Fibroblast of the aortic adventitia (primary cell): ENCODE results near the gene ATP5PO. TPM values are rescaled to one million over a fixed set of nuclear protein-coding genes. Genes with fewer than 3 reads are reported as not detected.

Source experiments
- DNase-seq: peaks from one replicate; pipeline ENCODE4 v3.0.0-alpha.2; 2010; ENCODE audit warnings: low read depth
- H3K4me3 ChIP-seq: 2 replicates; pipeline ENCODE4 v1.5.1; 2011; ENCODE audit warnings: low read depth, mild to moderate bottlenecking, control low read depth, low read length, moderate library complexity
- total RNA-seq: library from RNA; depleted of rRNA; stranded (reverse); fragments of >200 nt; gene quantifications from 2 replicates; pipeline ENCODE4 v1.2.3, GENCODE V29; 2012; ENCODE audit warnings: low replicate concordance
- TF ChIP-seq, protein P1 (sequence below): IDR thresholded peaks from 2 replicates; pipeline ENCODE4 v1.5.1; 2011; ENCODE audit warnings: mild to moderate bottlenecking, low read length, control low read depth, inconsistent platforms; ENCODE audit not compliant: insufficient read depth

Gene ATP5PO
- total RNA-seq, 1 donor = 304 TPM

DNA sequence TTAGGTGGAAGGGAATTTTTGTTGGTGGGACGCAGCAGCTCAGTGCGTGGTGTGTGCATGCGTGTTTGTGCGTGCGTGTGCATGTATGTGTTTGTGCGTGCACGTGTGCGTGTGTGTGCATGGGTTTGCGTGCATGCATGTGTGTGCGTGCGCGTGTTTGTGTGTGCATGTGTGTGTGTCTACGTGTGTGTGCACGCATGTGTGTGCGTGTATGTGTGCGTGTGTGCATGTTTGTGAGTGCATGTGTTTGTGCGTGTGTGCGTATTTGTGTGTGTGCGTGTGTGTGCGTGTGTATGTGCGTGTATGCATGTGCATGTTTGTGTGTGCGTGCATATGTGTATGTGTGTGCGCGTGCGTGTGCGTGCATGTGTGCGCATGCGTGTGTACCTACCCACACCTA lies 20.2 kb downstream of the ATP5PO start:
- H3K4me3 ChIP-seq = no peak overlapping the region
- TF ChIP-seq, protein P1, sequence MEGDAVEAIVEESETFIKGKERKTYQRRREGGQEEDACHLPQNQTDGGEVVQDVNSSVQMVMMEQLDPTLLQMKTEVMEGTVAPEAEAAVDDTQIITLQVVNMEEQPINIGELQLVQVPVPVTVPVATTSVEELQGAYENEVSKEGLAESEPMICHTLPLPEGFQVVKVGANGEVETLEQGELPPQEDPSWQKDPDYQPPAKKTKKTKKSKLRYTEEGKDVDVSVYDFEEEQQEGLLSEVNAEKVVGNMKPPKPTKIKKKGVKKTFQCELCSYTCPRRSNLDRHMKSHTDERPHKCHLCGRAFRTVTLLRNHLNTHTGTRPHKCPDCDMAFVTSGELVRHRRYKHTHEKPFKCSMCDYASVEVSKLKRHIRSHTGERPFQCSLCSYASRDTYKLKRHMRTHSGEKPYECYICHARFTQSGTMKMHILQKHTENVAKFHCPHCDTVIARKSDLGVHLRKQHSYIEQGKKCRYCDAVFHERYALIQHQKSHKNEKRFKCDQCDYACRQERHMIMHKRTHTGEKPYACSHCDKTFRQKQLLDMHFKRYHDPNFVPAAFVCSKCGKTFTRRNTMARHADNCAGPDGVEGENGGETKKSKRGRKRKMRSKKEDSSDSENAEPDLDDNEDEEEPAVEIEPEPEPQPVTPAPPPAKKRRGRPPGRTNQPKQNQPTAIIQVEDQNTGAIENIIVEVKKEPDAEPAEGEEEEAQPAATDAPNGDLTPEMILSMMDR = no peak
- no peak for DNase-seq

DNA sequence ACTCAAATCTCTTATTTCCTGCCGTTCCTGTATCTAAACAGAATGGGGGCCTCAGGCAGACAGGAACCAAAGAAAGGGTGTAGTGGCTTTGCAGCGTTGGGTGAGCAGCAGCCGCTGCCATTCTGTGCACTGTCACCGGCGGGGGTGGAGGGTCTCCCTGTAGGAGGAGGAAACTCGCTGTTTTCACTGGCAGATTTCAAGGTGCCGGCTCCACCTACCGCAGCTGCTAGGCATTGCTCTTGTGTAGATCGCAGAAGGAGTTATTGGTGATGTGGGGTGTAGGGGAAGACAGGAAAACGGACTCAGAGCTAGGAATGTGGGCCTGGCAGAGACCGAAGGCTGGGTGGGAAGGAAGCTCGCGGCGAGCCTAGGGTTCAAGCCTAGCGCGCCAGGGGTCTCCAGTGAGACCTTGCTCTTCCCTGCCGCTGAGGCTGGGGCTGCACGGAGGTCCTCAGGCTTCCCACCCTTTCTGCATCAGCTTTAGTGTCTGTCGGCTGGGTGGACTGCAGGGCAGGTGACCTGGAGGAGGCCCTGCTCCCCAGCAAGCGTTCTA lies 20.8 kb downstream of the ATP5PO start:
- peak overlapping the region; percentile 57 for H3K4me3 ChIP-seq
- TF ChIP-seq, protein P1 = peak; percentile 91

DNA sequence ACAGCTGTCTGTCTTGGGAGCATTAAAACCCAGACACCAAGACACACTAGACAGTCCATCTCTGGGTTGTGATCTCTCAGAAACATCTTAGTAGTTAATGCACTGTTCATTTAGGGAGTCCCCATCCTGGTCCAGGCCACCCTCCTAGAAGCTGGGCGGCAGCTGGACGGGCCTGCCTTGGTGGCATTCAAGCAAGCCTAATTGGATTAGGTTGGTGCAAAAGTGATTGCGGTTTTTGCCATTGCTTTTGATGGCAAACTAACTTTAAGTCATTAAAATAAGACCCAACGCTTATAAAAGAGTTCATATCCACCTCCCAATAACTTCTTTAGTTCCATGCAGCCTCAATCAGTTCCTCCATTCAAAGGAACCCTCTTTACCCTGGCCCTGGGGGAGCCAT lies 21.7 kb downstream of the ATP5PO start:
- TF ChIP-seq, protein P1 = no peak
- no peak overlapping the region for H3K4me3 ChIP-seq
- DNase-seq = no peak

More for the DNA sequence above, 20.8 kb downstream of the ATP5PO start:
- peak; percentile 89 for DNase-seq

DNA sequence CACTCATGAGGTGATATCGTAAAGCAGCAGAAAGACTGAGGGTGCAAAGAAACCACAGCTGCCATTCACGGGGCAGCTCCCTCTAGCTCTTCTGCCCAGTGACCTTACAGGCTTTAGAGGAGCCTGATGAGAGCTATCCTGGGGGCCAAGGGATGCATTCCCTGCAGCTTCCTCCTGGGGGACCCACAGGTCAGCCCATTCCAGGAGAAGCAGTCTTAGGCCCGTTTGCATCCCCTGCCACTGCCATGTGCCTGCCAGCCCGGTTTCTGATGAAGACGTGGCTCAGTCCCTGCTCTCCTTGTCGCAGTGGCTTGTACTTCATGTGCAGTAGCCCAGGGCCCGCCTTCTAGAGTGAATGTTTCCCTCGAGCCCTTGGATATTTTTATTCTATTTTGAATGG lies 22.8 kb downstream of the ATP5PO start:
- TF ChIP-seq, protein P1 = no peak
- no peak overlapping the region for H3K4me3 ChIP-seq
- DNase-seq = no peak

DNA sequence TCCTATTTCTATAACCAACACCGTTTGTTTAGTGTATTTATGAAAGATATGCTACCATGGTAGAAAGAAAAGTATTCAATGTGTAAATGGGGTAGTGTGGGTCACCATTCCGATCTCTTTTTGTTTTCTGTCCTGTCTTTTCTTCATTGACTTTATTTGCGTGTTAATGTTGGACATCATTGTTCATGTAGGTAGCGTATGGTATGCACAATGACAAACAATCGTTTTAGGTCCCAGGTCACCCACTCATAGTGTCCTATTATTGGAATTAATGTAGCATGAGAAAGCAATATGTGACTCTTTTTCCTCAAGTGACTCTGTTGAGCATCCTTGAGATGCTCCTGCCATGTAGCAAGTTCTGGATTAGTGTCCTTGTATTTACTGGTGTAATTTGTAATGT lies 25.4 kb downstream of the ATP5PO start:
- no peak for DNase-seq
- H3K4me3 ChIP-seq = no peak overlapping the region
- TF ChIP-seq, protein P1 = no peak

DNA sequence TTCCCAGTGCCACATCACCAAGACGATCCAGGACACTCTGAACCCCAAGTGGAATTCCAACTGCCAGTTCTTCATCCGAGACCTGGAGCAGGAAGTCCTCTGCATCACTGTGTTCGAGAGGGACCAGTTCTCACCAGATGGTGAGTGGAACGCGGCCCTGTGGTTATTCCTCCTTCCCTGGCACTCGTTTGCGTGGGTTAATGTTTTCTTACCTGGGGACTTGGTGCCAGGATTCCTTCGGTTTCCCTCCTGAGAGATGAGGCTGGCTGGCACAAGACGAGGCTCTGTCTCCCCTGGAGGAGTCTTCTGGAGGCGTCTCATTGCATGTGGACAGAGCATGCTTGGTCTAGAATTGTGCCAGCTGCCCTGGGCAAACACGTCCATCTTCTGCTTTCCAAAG lies 29.3 kb downstream of the ATP5PO start:
- TF ChIP-seq, protein P1 = no peak
- DNase-seq = no peak
- no peak overlapping the region for H3K4me3 ChIP-seq

DNA sequence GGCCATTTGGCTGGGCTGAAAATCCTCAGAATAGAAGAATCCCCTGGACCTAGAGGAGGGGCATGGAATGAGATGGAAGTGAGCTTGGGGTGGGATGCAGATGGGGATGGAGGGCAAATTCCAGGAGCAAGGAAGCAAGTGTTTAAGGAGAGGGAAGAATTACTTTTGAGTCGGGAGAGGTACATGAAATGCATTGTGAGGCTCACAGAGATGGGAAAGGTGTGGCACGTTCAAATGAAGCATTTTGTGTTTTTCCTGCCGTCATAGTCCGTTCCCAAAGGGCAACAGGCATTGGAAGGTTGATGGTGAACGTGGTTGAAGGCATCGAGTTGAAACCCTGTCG lies 30.5 kb downstream of the ATP5PO start:
- no peak for DNase-seq
- TF ChIP-seq, protein P1 = no peak
- H3K4me3 ChIP-seq = no peak overlapping the region
